Spinal cord (tissue), 10 donors: ENCODE measurements around the gene SECTM1. TPM values are rescaled to one million over a fixed set of nuclear protein-coding genes. Genes with fewer than 3 reads are reported as not detected.

Experiments used
- DNase-seq, 6 donors: peaks; one replicate each; pipeline versions ENCODE4 v3.0.0 to v3.0.0-alpha.2; 2013 to 2015; ENCODE audit warnings: low spot score in 6 of 6, low read depth in 4 of 6
- H3K27ac ChIP-seq: one replicate; pipeline ENCODE4 v1.5.1; 2013; ENCODE audit warnings: low read depth, low read length, control low read depth
- H3K27me3 ChIP-seq: one replicate; pipeline ENCODE4 v1.6.1; 2013; ENCODE audit warnings: low read length; ENCODE audit not compliant: control insufficient read depth, insufficient read depth
- H3K36me3 ChIP-seq: one replicate; pipeline ENCODE4 v1.6.1; 2013; ENCODE audit warnings: low read length; ENCODE audit not compliant: control insufficient read depth, insufficient read depth
- H3K4me1 ChIP-seq: one replicate; pipeline ENCODE4 v1.6.1; 2013; ENCODE audit warnings: low read length; ENCODE audit not compliant: control insufficient read depth, insufficient read depth
- H3K4me3 ChIP-seq: one replicate; pipeline ENCODE4 v1.5.1; 2013; ENCODE audit warnings: low read depth, low read length, control low read depth
- H3K9me3 ChIP-seq: one replicate; pipeline ENCODE4 v1.6.1; 2013; ENCODE audit warnings: low read length; ENCODE audit not compliant: control insufficient read depth, insufficient read depth
- WGBS: methylation state at CpG from one replicate; pipeline ENCODE4 v1.1.5; 2013; ENCODE audit warnings: missing lambda C conversion rate; ENCODE audit not compliant: insufficient coverage; 5-methylcytosine and 5-hydroxymethylcytosine counted together
- polyA plus RNA-seq, 2 donors: library from polyadenylated mRNA; unstranded; fragments of 120-200 nt; gene quantifications; one replicate each; pipeline ENCODE4 v1.2.1, GENCODE V29; 2013; ENCODE audit not compliant: insufficient read length in 2 of 2
- total RNA-seq, 2 donors: library from RNA; depleted of rRNA in 1 of 2; stranded (reverse); fragments of 120-200 nt in 1 of 2; fragments of >200 nt in 1 of 2; gene quantifications; one replicate each; pipeline versions ENCODE4 v1.2.3 to v1.2.4, GENCODE V29; 2013 to 2014
- donor health status: healthy.

The SECTM1 gene
- total and polyA plus RNA-seq, 4 donors, result 1.9 to 7.4 (median 3.0) TPM

DNA sequence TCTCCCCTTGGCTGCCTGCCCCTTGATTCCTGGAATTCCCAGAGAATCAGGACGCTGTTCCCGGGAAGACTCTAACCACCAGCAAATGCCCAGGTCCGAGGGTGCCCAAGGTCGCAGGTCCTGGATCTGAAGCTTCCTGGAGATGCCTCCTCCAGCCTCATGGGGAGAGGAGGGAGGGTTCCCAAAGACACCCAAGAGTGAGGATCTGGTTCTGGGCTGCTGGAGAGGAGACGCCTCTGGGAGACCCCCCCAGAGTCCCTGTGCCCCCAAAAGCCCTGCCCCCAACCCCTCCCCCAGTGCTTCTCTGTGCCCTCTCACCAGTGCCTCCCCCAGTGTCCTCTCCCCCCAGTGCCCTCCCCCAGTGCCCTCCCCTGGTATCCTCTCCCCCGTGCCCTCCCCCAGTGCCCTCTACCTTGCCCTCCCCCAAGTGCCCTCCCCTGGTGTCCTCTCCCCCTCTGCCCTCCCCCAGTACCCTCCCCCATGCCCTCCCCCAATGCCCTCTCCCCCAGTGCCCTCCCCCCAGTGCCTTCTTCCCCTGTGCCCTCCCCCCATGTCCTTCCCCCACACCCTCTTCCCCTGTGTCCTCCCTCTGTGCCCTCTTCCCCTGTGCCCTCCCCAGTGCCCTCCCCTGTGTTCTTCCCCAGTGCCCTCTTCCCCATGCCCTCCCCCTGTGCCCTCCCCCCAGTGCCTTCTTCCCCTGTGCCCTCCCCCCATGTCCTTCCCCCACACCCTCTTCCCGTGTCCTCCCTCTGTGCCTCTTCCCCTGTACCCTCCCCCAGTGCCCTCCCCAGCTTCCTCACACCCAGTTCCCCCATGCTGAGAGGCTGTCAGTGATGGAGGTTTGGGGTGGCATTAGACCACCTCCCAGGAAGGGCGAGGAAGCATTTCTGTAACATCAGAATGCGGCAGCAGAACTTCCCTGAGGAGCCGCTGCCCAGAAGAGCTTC is 6.3 kb upstream of the SECTM1 start:
- WGBS, result 80% methylated on average over 3 of the region's 10 CpGs
- Histone ChIP-seq H3K4me1 (peaks cover 14% of the 10 kb centered on the region), H3K9me3 (no peaks in the 10 kb centered on the region), H3K27me3 (peaks cover 26% of the 10 kb centered on the region), H3K27ac (no peak overlapping the region), H3K4me3 (no peak overlapping the region), H3K36me3 (no peaks in the 10 kb centered on the region)
- DNase-seq, result peak in 1 of 6 donors; percentile 27

DNA sequence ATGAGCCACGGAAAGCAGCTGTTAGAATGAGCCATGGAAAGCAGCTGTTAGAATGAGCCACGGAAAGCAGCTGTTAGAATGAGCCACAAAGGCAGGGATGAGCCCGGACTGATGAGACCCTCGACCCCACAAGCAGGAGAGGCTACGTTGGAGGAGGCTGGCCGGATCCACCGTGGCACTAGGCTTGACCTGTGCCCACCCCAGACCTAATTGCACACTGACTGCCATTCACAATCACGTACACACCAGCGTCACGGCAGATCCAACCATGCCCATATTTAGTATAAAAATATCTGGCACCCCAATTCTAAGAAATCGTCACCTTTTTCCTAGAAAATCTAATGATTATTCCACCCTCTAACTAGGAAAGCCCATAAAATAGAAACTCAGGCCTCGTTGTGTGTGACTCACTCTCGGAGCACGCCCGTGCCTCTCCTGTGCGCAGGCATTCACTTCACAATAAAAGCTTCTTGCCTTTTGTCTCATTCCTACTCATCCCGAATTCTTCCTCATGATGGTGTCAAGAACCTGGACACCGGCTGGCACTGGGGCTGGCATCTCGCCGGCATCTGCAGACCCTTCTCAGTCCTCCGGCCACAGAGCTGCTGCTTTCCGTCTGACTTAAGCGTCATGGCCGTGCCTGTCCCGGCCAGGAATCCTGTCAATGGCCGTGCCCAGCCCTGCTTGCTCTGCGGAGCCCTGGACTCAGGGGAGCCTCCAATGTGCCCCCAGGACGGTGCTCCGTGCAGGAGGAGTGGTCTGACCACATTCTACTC is 5.5 kb upstream of the SECTM1 start:
- Histone ChIP-seq H3K36me3 (no peaks in the 10 kb centered on the region), H3K4me1 (peaks cover 23% of the 10 kb centered on the region), H3K4me3 (no peak overlapping the region), H3K9me3 (no peaks in the 10 kb centered on the region), H3K27me3 (peaks cover 35% of the 10 kb centered on the region), H3K27ac (no peak overlapping the region)
- 29% methylated on average over 29 of the region's 29 CpGs for WGBS
- peak in 1 of 6 donors; percentile 47 for DNase-seq

DNA sequence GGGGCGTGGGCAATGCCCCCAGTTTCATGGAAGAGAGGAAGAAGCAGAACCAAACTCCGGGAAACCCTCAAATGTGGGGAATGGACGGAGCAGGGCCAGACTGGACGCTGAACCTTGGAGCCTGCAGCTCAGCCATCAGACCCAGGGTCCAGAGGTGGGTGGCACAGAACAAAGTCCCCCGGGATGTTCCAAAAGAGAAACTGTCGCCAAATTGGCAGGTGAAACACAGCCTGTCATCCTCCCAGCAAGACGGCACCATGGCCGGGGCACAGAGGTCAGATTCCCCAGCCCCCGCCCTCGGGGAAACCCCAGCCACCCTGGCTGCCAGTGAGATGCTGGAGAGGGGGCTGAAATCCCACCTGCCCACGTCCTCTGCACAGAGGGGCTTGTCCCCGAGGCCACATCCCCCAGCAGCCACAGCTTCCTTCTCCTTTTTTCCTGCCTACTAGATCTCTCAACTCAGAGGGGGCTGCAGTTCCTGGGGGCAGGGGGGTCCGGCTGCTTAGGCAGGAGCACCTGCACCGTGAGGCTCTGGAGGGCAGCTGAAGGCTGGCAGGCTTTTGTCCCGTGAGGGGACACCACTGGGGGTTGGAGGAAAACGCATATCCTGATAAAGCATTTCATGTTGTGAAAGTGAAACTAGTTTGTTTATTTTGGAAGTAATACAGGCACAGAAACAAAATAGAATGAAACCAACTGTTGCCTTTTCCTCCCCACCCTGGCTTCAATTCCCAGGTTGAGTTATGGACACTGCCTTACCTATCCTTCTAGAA is 1.2 kb upstream of the SECTM1 start:
- H3K27ac ChIP-seq, result no peak overlapping the region
- H3K36me3 ChIP-seq, result no peaks in the 10 kb centered on the region
- no peak overlapping the region for H3K4me3 ChIP-seq
- H3K4me1 ChIP-seq, result peaks cover 54% of the 10 kb centered on the region
- no peak for DNase-seq
- 52% methylated on average over 13 of the region's 16 CpGs for WGBS
- H3K27me3 ChIP-seq, result peaks cover 67% of the 10 kb centered on the region
- H3K9me3 ChIP-seq, result no peaks in the 10 kb centered on the region

DNA sequence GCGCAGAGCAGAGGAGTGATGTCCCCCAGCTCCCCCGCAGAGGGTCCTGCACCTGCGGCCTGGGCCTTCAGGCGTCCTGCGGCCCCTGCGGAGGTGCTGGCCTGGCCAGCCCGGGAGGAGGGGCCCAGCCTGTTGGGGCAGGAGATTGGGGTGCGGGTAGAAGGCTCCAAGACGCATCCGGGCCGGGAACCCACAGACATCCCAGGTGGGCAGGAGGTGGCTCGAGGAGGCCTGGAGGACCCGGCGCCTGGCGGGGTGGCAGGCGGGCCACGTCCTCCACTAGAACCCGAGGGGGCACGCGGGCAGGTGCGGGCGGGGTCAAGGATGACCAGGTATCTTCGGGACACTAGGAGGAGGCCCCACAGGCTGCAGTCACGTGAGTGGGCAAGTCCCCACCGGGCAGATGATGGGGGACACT is 647 bp upstream of the SECTM1 start:
- WGBS, result 69% methylated on average over 25 of the region's 25 CpGs
- Histone ChIP-seq H3K4me3 (no peak overlapping the region), H3K27ac (no peak overlapping the region), H3K9me3 (no peaks in the 10 kb centered on the region), H3K4me1 (peaks cover 55% of the 10 kb centered on the region), H3K27me3 (peaks cover 65% of the 10 kb centered on the region), H3K36me3 (no peaks in the 10 kb centered on the region)
- no peak for DNase-seq

DNA sequence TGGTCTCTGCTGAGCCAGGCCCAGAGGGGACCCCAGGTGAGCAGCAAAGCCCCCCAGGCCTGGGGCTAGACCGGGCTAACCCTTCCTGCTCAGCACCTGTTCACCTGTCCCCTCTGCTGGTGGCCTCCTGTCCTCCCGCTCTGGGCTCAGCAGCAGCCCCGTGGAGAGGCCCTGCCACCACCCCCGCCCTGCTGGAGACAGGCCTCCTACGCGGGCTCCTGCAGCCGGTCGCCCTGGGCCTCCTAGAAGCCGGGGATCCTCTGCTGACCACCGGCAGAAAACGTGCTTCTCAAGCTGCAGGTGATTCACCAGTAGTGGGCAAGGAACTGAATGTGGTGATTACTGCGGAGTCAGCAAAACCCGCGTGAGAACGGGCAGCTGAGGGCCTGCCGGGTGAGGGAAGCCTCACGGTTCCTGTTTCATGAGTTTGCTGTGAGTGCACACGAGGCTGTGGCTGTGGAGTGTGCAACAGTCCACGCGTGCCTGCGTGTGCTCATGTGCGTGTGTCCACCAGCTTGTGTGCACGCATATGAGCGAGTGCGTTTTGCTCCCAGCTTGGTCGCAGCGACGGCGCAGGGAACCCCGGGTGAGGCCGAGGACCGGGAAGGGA is 792 bp downstream of the SECTM1 start:
- Histone ChIP-seq H3K4me3 (no peak overlapping the region), H3K36me3 (no peaks in the 10 kb centered on the region), H3K9me3 (no peaks in the 10 kb centered on the region), H3K27ac (no peak overlapping the region), H3K4me1 (peaks cover 59% of the 10 kb centered on the region), H3K27me3 (peaks cover 65% of the 10 kb centered on the region)
- DNase-seq, result peak in 2 of 6 donors; percentile 33 to 73
- 16% methylated on average over 32 of the region's 32 CpGs for WGBS

DNA sequence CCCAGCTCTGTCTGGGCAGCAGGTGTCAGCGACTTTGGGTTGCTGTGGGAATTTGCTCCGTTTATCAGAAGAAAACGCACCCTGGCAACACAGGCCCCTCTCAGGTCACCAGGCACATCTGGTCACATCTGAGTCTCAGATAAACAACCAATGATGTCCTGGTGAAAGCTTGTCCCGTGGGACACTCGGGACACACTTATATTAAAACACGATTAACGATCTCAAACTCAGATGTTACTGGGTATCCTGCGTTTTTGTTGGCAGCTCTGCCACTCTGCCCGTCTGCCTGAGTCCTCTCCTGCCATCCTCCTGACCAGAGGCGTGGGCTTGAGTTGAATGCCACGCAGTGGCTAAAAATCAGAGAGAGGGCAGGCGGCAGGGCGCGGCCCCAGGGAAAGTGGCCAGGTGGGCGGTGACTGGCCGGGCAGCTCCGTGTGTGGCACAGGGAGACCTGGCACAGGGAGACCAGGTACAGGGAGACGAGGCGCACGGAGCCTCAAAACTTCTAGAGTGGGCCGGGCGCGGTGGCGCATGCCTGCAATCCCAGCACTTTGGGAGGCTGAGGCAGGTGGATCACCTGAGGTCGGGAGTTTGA is 2.1 kb downstream of the SECTM1 start:
- peaks cover 66% of the 10 kb centered on the region for H3K4me1 ChIP-seq

DNA sequence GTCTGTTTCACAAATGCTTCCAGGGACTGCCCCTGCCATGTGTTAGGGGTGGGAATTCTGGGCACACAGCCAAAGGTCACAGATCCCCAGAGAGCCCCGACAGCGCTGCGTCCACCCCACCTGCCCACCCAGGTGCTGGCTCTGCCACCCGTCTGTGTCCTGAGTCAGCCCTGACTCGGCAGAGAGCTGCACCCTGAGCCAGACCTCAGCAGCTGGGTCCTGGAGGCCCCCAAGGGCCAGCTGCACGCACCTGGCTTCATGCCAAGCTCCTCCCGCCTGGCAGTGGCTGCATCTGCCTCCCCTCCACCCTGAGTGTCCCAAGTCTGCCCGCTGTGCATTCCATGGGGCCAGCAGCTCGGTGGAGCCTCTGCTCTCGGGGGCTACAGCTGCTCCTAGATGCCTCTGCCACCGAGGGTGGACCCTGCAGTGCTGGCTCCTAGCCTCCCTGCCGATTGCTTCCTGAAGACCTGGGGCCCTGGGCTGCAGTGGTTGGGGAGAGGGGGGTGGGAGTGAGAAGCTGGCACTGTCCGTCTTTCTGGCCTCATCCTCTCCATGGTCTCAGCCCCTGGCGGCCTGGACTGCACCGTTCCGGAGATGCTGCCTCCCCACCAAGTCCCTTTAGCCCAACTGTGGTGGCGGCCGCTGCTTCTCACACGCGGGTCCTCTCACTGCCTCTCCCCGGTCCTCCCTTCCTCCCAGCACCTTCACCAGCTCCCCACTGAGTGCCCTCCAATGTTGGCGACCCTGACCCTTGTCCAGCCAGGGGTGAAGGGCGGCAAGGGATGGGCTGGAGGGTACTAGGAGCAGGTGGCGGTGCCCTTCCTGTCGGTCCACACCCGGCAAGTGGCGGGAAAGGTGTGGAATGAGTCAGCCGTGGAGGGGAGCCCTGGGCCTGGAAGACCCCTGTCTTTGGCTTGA is 3.0 kb downstream of the SECTM1 start:
- 34% methylated on average over 15 of the region's 28 CpGs for WGBS
- peak in 2 of 6 donors; percentile 71 to 77 for DNase-seq
- H3K27ac ChIP-seq, result no peak overlapping the region
- no peaks in the 10 kb centered on the region for H3K9me3 ChIP-seq
- no peak overlapping the region for H3K4me3 ChIP-seq
- peaks cover 66% of the 10 kb centered on the region for H3K4me1 ChIP-seq
- peaks cover 51% of the 10 kb centered on the region for H3K27me3 ChIP-seq
- H3K36me3 ChIP-seq, result no peaks in the 10 kb centered on the region

More for the DNA sequence above, 2.1 kb downstream of the SECTM1 start:
- H3K9me3 ChIP-seq, result no peaks in the 10 kb centered on the region
- no peak overlapping the region for H3K27ac ChIP-seq
- 93% methylated on average over 24 of the region's 25 CpGs for WGBS
- no peak overlapping the region for H3K4me3 ChIP-seq
- H3K36me3 ChIP-seq, result no peaks in the 10 kb centered on the region
- peaks cover 55% of the 10 kb centered on the region for H3K27me3 ChIP-seq
- no peak for DNase-seq

GRCh38 chr17:82329683-82330321 is 3.8 kb downstream of the SECTM1 start:
- no peaks in the 10 kb centered on the region for H3K9me3 ChIP-seq
- H3K4me1 ChIP-seq, result peaks cover 60% of the 10 kb centered on the region
- no peak overlapping the region for H3K27ac ChIP-seq
- H3K36me3 ChIP-seq, result no peaks in the 10 kb centered on the region
- no peak for DNase-seq
- peaks cover 46% of the 10 kb centered on the region for H3K27me3 ChIP-seq
- H3K4me3 ChIP-seq, result no peak overlapping the region
- 66% methylated on average over 18 of the region's 19 CpGs for WGBS
